GM18907 (cell line): ENCODE results near the gene BBS12.
"Not testable (repeated sequence)": the region's sequence is repeated elsewhere in the genome, so short reads cannot be mapped to it uniquely, and the experiment has no call there.

ENCODE experiments used
- ATAC-seq: cut with Tn5 transposase; IDR thresholded peaks from one replicate; pipeline ENCODE4 v1.9.1; 2021; ENCODE audit warnings: mild to moderate bottlenecking, moderate library complexity; ENCODE audit not compliant: unreplicated experiment

The BBS12 gene

GRCh38 chr4:122764071-122764820 is 31.7 kb downstream of the BBS12 start:
- ATAC-seq: no peak

- peak; percentile 95 for ATAC-seq
Observed at GRCh38 chr4:122764821-122765215, 32.3 kb downstream of the BBS12 start.

GRCh38 chr4:122765692-122766352 is 33.3 kb downstream of the BBS12 start:
- ATAC-seq: no peak

- no peak for ATAC-seq
Observed at GRCh38 chr4:122766353-122766705, 33.8 kb downstream of the BBS12 start.

GRCh38 chr4:122766950-122767349 is 34.4 kb downstream of the BBS12 start:
- no peak for ATAC-seq

GRCh38 chr4:122771724-122772123 is 39.2 kb downstream of the BBS12 start:
- no peak for ATAC-seq

- ATAC-seq: no peak
Observed at GRCh38 chr4:122772311-122772710, 39.8 kb downstream of the BBS12 start.

GRCh38 chr4:122772986-122773385 is 40.5 kb downstream of the BBS12 start:
- no peak for ATAC-seq

GRCh38 chr4:122775039-122775438 is 42.5 kb downstream of the BBS12 start:
- no peak for ATAC-seq

- ATAC-seq: no peak
Observed at GRCh38 chr4:122775987-122776836, 43.7 kb downstream of the BBS12 start.

GRCh38 chr4:122776916-122777315 is 44.4 kb downstream of the BBS12 start:
- ATAC-seq: no peak

GRCh38 chr4:122777846-122778673 is 45.6 kb downstream of the BBS12 start:
- ATAC-seq: no peak

GRCh38 chr4:122781486-122781885 is 49.0 kb downstream of the BBS12 start:
- no peak for ATAC-seq

- ATAC-seq: no peak
Observed at GRCh38 chr4:122783301-122784215, 51.1 kb downstream of the BBS12 start.

GRCh38 chr4:122784261-122784660 is 51.8 kb downstream of the BBS12 start:
- ATAC-seq: no peak

GRCh38 chr4:122785099-122785498 is 52.6 kb downstream of the BBS12 start:
- no peak for ATAC-seq

GRCh38 chr4:122786296-122786695 is 53.8 kb downstream of the BBS12 start:
- not testable (repeated sequence) for ATAC-seq

GRCh38 chr4:122786920-122787319 is 54.4 kb downstream of the BBS12 start:
- ATAC-seq: not testable (repeated sequence)

- no peak for ATAC-seq
Observed at GRCh38 chr4:122787940-122788339, 55.4 kb downstream of the BBS12 start.

GRCh38 chr4:122788935-122789334 is 56.4 kb downstream of the BBS12 start:
- ATAC-seq: no peak
